HG02588 (cell line): ENCODE measurements around the gene ZNF469.

Source experiments
- ATAC-seq: cut with Tn5 transposase; IDR thresholded peaks from one replicate; pipeline ENCODE4 v1.9.1; 2021; ENCODE audit warnings: mild to moderate bottlenecking, moderate library complexity; ENCODE audit not compliant: unreplicated experiment

Gene ZNF469

DNA sequence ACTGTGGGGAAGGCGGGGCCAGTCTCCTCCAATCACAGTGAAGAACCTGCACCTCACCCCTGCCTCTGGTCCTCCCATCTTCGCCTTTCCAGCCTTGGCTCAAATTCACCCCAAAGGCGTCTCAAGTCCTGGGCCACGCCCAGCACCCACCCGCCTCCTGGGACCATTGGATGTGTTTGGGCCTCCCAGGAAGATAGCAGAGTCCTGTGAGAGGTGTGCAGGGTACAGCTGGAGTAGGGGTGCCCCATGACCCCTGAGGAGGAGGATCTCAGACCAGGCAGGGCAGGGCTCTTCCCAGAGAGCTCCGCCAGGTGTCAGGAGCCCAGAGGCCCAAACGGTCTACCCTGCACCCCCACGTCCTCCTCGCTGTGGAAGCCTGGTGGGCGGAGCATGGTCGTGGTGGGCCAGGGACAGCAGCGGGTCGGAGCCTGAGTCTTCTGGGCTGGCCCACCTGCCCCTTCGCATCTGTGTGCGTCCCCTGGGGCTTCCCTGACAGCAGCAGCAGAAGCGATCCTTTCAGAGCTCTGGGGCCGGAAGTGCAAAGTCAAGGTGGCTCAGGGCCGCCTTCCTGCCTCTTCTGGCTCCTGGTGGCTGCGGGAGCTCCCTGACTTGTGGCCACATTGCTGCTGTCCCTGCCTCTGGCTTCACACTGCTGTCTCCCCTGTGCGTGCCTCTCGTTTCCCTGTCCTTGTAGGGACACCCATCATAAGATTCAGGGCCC, 34.9 kb upstream of the ZNF469 start:
- no peak for ATAC-seq

DNA sequence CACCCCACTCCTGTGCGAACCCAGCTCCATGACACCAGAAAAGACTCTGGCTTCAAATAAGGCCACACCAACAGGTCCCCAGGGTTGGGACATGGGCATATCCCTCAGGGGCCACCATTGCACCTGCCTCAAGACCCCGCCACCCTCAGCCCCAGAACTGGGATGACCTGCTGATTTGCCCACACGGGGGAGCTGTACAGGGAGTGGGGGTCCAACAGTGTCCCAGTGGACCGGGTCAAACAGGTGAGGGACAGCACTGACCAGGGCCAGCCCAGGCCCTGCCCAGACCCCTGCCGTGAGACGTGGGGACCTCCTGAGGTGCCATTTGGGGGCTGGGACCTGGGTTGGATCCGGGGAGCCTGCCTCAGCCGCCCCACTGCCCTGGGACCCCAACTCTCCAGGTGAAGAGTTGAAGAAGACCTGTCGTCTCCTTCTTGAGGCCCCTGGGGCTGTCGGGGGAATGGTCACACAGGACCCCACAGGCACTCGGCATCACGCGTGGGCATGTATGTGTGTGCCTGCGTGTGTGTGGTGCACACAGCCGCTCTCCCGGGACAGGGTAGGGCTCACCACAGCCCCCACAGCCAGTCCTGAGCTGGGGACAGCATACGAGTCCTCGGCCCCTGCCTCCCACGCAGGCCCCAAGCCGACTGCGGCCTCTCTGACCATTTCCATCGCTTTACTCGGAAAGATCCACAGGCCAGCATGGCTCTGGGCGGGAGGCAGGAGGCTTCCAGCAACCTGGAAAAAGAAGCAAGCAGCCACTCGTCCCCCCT, 34.2 kb upstream of the ZNF469 start:
- ATAC-seq = no peak

DNA sequence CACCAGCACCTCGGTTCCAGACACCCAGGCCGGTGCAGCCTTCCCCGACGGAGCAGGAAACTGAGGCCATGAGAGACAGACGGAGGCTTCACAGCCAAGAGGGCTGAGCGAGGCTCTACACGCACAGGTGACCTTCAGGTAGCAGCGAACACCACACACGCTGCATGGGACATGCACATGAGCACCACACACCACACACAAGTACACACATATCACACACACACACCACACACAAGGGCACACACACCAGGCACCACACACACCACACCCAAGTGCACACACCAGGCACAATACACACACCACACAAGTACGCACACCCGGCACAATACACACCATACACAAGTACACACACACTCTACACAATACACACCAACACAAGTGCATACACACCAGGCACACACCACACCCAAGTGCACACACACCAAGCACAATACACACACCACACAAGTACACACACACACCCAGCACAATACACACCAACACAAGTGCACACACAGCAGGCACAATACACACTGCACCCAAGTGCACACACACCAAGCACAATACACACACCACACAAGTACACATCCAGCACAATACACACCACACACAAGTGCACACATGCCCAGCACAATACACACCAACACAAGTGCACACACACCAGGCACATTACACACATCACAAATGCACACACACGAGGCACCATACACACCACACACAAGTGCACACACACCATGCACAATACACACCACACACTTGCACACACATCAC, 33.4 kb upstream of the ZNF469 start:
- no peak for ATAC-seq

DNA sequence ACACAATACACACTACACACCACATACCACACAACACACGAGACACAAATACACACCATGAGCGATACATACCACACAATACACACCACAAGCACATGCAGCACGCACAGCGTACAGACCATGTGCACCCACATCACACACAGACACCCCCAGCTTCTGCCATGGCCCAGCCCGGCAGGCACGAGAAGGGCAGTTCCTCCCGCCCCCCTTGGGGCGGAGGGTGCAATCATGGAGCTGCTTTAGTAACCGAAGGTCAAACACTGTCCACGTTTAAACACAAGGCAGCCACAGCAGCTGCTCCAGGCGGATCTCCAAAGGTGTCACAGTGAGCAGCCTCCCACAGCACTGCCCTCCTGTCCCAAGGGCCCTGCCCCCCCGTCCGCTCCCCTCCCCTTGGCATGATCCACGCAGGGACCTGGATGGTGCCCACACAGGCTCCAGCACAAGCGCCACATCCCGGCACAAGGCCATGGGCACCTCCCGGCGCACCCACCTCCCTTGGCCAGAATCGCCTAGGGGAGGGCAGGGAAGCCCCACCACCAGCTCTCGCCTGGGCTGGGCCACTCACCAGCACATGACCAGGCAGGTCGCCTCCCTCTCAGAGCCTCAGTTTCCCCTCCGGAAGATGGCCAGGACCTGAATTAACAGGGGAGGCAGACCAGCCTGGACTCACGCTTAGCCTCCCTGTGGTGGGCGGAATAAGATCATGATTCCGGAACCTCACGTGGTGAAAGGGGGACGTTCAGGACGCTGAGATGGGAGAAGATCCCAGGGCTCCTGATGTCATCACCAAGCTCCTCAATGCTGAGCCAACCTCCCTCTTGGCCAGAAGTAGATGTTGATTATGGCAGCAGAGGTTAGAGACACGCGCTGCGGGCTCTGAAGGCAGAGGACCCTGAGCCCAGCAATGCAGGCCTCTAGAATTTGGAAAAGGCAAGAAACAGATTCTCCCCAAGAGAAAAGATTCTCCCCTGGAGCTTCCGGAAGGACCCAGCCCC, 32.6 kb upstream of the ZNF469 start:
- ATAC-seq = no peak

DNA sequence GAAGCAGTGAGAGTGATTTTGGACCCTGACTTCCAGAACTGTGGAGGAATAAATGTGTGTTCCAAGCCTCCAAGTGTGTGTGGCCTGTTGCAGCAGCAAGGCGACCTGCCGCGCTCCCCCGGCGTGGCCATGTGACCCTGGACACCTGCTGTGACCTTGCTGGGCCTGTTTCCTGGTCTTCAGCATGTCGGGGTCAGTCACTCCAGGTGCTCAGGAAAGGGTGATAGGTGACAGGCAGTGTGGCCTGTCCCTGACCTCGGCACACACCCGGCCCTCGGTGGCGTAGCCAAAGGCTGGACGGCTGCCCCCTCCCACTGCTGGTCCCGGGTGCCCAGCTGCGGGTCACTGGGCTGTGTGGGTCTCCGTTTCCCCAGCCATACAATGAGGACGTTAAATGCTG, 31.8 kb upstream of the ZNF469 start:
- ATAC-seq = no peak

DNA sequence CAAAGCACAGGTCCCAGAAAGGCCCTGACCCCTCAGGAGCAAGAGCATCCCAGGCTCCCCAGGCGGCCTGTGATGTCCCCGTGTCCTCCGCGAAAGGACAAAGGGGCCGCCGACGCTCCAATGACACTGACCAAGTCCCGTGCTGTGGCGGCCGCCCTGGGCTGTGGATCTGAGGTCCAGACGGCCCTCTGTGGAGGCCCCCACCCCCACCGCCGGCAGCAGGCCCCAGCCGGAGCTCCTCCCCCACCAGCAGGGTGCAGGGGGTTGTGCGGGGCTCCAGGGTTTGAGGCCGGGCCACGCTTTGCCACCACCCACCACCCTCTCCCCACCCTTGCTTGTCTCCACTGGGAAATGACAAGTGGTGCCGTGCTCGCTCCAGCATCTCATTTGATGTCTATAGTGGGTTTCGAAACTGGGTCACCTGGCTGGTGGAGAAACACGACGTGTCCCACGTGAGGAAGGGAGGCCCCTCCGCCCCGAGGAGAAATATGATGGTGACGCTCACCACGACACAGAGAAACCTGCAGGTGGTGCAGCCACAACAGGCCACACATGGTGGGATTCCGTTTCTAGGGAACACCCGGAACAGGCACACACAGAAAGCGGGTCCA, 31.2 kb upstream of the ZNF469 start:
- no peak for ATAC-seq

DNA sequence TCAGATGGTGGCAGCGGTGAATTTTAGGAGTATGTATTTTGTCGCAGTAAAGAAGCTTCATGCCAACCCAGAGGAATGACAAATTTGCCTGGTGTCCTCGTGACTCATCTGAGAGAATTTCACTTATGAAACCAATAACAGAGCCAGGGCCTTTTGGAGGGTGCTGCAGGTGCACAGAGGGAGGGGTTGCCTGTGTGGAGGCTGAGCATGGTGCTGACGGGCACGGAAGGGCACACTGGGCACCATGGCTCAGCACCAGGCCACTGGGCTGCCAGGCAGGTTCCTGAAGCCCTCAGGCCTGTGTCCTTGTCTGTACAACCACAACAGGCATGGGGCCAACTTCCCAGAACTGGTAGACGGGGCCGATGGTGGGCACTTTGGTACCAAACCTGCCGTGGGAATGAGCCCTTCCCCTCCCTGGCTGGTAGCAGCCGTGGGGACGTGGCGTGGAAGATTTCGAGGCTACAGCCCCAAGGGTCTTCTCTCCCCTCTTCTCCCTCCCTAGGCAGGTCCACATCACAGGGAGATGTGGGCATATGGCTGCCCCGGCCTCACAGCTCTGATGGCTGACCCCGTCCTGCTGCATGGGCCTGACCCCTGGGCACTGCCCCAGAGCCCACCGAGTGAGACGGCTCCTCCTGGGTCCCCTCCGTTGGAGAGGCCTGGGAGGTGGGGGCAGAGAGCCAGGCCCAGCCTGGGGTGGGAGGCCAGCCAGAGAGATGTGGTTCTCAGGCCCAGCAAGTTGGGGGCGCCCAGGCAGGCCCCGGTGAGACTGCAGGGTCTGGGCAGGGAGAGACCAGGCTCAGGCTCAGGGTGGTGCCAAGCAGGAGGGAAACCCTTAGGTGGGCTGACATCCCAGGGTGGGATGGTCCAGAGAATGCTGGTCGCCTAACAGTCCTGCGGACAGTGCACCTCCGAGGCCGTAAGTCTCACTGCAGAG, 30.2 kb upstream of the ZNF469 start:
- ATAC-seq = no peak

DNA sequence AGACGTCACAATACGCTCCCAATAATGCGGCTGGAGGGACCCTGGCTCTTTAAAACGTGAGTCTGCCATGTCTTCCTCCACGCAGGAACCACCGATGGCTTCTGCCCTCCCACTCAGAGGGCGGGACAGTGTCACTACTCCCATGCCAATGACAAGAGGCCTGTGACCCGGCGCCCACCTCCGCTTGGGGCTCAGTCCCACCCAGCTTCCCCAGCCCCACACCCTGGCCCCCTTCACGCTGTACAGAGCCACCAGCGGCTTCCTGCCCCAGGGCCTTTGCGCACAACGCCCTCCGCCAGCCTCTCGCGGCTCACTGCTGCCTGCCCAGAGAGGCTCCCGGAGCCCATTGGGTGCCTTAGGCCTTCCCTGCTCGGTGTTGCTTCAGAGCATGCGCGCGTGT, 29.5 kb upstream of the ZNF469 start:
- ATAC-seq = no peak

DNA sequence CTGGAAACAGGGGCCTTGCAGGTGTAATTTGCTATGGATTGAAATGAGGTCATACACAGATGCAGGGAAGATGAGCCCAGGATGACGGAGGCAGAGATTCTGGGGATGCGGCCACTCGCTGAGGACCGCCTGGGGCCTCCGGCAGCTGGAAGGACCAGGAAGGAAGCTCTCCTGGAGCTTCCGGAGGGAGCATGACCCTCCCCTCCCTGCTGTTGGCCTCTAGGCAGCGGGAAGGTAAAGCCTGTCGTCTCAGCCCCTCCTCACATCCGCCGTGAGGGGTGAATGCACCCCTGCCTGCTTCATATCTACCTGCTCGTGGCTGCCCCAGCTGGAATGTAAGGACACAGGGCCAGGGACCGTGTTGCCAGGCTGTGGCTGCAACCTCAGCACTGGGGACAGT, 29.1 kb upstream of the ZNF469 start:
- ATAC-seq = no peak

DNA sequence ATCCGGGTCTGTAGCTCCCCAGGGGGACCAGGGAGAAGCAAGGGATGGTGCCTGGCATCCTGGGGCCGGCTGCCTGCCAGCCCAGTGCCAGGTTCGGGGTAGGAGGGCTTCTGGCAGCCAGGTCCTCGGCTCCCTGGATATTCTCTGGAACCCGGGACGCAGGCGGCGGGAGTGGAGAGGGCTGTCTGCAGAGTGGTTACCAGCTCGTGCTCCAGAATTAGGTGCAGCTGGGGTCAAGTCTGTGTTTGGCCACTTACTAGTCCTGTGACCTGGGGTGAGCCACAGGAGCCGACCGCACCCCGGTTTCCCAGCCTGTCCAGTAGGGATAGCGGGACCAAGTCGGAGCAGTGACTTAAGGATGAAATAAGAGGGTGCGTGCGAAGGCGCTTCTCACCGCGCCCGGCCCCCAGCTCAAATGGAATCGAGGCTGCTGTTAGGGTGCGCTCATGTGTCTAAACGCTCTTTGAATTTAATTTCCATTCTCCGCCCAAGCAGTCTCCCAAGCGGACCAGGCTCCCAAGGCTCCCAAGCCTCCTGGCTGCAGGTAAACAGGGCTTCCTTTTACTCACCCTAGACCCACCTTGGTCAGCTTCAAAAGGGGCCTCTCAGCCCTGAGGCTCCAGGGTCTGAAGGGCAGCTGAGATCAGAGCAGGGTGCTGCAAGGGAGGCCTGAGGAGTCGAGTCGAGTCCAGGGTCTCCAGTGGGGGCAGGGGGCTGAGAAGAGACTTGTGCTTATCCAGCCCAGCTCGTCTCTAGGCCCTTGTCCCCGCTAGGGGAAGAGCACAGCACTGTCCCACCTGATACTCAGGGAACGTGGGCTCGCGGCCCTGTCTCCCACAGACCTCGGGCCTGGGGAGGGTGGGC, 28.3 kb upstream of the ZNF469 start:
- no peak for ATAC-seq

DNA sequence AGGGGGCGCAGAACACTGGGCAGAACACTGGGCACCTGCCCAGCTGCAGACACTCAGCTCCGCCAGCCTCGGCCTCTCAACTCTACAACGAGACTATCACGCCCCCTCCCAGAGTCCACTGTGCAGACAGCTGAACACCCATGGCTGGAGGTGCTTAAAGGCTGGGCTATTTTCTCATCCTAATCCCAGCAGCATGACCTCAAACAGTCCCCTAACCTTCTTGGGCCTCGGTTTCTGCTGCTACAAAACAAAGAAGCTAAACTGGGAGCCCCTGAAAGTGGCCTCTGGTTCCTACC, 27.7 kb upstream of the ZNF469 start:
- ATAC-seq = no peak

DNA sequence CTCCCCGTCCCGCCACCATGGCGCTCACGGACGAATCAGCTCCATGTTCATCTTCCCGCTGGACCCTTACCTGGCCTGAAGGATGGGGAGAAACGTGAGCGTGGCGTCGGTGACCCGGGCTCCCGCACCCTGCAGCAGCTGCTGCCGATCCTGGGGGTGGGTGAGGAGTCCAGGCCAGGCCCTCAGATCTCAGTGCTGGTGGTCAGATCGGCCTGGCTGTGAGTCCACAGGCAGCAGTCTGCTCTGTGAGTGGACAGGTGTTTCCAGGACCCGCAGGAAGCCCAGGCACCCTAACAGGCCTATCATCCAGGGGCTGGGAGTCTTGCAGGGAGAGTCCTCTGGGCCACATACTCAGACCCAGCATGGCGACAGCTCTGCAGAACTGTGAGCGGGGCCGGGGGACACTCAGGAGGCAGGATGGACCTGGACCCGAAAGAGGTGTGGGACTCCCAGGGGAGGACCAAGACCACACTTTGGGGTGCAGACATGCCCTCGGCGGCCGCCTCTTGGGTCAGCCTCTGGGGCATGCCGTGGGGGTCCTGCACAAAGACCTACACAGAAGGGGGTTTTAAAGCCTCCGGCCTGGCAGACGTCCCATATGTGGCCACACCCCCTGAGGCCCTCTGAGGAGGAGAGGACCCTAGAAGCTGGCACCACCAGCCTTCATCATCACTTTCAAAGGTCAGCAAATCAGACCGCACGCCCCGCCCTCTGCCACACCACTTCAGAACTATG, 27.2 kb upstream of the ZNF469 start:
- ATAC-seq = no peak

DNA sequence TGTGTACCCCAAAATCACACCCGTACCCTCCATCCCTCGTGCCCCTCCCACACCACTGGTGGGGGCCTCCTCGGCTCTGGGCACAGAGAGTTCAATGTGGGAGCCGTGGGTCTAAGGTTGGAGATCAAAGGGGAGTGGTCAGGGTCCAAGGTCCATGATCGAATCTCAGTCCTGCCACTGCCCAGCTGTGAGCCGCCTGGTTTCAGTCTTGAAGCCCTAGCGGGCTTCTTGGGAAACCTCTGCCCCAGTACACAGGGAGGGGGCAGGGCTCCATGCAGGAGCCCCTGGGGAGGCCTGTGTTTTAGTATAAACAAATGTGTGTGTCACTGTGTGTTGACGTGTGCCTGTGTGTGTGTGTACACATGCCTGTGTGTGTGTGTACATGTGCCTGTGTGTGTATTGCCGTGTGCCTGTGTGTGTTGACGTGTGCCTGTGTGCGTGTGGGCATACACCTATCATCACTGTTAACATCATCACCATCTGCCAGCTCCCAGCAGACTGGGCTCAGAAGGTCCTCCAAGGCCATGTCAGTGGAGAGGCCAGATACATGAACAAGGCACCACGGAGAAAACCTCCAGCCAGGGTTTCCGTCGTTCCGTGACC, 26.5 kb upstream of the ZNF469 start:
- no peak for ATAC-seq

DNA sequence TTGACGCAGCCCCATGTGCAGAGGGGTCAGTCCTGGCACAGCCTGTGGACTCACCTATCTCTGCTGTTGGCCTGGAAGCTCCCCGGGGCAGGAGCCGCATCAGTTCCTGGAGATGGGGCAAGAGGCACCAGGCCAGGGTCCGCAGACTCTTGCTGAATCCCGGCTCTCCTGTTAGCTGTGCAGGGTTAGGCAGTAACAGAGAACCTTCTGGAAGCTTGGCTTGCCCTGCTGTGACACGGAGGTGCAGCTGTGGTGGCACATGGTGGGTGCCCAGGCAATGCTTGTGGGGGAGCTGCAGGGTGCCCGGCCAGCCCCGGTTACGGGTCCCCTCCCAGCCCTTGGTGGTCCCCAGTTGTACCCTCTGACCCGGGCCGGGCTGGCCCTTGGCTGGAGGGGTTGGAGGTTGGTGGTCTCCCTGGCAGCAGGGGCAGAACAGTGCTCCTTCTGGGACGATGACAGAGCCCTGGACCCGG, 26.0 kb upstream of the ZNF469 start:
- no peak for ATAC-seq

DNA sequence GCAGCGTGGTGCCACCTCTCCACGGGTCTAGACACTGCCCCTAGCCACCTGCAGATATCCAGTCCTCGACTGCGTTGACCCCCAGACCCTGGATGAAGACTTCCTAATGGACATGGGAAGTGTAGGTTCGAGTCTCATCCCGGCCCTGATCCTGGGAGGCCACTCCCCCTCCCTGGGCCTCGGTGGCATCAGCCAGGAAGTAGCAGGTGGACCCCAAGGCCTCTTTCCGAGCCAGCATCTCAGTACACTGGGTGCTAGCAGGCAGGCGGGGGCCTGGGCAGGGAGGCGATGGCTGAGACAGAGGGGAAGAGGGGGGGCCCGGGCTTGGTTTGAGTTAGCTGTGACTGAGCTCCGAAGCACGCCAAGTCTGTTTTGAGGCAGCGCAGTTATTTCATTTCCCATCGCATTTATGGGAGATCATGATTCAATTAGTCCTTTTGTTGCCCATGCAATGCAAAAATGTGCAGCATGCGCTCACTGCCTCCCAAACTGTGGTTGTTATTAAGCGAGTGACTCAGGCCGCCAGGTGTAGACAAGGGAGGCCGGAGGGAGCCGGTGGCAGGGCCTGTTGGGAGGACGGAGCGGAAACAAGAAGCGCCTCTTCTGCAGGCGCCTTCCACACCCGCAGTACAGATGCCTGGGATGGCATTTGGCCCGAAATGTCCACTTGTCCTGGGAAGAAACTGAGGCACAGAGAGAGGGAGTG, 25.3 kb upstream of the ZNF469 start:
- no peak for ATAC-seq

DNA sequence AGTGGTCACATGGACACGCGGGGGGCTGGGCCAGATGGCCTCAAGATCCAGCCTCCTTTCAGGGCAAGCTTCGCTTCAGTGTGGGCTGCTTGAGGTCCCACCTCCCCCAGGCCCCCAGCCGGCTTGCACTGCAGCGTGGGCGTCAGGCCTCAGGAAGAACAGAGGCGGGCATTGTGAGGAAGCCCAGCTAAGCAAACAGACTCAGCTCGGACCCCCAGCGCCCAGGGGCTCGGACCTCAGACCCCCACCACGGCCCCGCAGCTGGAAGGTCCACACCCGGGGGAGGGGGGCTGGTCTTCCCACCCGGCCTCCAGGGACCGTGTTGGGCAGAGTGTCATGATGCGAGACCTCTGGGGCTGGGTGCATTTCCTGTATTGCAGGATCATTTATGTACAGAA, 24.7 kb upstream of the ZNF469 start:
- no peak for ATAC-seq

DNA sequence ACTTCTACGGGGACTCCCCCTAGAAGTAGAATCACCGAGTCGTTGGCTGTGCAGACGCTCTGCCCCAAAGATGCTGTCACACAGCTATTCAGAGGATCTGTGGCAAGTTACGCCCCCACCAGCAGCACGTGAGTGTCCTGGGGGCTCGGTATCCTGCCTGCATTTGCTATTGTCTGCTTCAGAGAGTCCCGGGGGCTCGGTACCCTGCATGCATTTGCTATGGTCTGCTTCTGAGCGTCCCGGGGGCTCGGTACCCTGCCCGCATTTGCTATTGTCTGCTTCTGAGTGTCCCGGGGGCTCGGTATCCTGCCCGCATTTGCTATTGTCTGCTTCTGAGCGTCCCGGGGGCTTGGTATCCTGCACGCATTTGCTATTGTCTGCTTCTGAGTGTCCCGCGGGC, 23.8 kb upstream of the ZNF469 start:
- ATAC-seq = no peak
